ENCODE measurements around the gene APOBEC3H. TPM values are rescaled to one million over a fixed set of nuclear protein-coding genes. Genes with fewer than 3 reads are reported as not detected.

Gene APOBEC3H
- total RNA-seq, 2 experiments from 2014 or later: 6.8 to 7.1 TPM

GRCh38 chr22:39123751-39124581 is 26.9 kb downstream of the APOBEC3H start:
- ChIA-PET CTCF (interaction anchor here (1.1 to 2.9 kb wide), 4 partner anchors 11 to 121 kb away, joined by 3 to 9 read pairs (median 6); no protein-coding TSS in a partner anchor), POLR2A (interaction anchor here (0.8 kb wide), 2 partner anchors 10 to 43 kb away, joined by 3 read pairs; no protein-coding TSS in a partner anchor)
- no peak for ATAC-seq
- H3K36me3 Mint-ChIP-seq (ENCODE audit: low read depth): no peaks in the 10 kb centered on the region
- no peak overlapping the region for H3K27ac Mint-ChIP-seq
- no peaks in the 10 kb centered on the region for H3K27me3 Mint-ChIP-seq
- intact Hi-C loops (cut with micrococcal nuclease): no loop called here
- H3K4me1 Mint-ChIP-seq (ENCODE audit: low read depth): peaks cover 14% of the 10 kb centered on the region
- H3K4me3 Mint-ChIP-seq: no peak overlapping the region
- TF ChIP-seq, protein P1, sequence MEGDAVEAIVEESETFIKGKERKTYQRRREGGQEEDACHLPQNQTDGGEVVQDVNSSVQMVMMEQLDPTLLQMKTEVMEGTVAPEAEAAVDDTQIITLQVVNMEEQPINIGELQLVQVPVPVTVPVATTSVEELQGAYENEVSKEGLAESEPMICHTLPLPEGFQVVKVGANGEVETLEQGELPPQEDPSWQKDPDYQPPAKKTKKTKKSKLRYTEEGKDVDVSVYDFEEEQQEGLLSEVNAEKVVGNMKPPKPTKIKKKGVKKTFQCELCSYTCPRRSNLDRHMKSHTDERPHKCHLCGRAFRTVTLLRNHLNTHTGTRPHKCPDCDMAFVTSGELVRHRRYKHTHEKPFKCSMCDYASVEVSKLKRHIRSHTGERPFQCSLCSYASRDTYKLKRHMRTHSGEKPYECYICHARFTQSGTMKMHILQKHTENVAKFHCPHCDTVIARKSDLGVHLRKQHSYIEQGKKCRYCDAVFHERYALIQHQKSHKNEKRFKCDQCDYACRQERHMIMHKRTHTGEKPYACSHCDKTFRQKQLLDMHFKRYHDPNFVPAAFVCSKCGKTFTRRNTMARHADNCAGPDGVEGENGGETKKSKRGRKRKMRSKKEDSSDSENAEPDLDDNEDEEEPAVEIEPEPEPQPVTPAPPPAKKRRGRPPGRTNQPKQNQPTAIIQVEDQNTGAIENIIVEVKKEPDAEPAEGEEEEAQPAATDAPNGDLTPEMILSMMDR (IDR thresholded peaks at IDR 0.05): no peak
- no peaks in the 10 kb centered on the region for H3K9me3 Mint-ChIP-seq
- DNase-seq: no peak

DNA sequence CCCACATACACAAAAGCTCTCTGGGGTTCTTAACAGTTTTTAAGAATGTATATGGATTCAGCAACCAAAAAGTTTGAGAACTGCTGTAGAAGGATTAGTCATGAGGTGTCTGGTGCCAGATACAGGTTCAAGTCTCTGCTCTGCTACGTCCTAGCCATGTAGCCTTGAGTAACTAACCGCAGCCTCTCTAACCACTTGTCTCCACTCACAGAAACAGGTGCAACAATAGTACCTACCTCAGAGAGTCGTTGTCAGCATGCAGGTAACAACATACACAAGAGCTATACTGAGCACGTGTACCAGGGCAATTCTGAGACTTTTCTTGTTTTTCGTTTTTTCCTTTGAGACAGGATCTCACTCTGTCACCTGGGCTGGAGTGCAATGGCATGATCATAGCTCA is 28.6 kb downstream of the APOBEC3H start:
- ChIA-PET CTCF (interaction anchor here (0.6 to 2.9 kb wide), 5 partner anchors 9 to 152 kb away, joined by 3 to 8 read pairs (median 3); no protein-coding TSS in a partner anchor), POLR2A (no interaction called here)
- TF ChIP-seq, protein P1 (IDR thresholded peaks at IDR 0.05): no peak
- no peak overlapping the region for H3K4me3 Mint-ChIP-seq
- no peaks in the 10 kb centered on the region for H3K36me3 Mint-ChIP-seq (ENCODE audit: low read depth)
- ATAC-seq (no peak), DNase-seq (no peak)
- intact Hi-C loops (cut with micrococcal nuclease): no loop called here
- H3K4me1 Mint-ChIP-seq (ENCODE audit: low read depth): peaks cover 12% of the 10 kb centered on the region
- H3K27ac Mint-ChIP-seq: no peak overlapping the region
- no peaks in the 10 kb centered on the region for H3K9me3 Mint-ChIP-seq
- H3K27me3 Mint-ChIP-seq: no peaks in the 10 kb centered on the region

DNA sequence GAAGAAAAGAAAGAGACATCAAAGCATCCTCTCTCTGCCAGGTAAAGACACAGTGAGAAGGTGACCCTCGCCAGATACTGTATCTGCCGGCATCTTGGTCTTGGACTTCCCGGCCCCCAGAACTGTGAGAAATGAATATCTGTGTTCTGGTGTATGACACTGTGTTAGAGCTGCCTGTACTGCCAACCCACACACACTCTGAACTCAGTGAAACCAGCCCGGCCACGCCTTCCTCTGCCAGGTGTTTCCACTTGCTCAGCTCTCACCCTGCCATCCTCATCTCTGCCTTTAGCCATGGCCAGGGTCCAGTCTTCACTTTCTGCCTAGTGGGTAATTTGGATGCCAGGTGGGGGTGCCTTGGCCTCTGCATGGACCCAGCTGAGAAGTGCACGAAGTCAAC is 31.5 kb downstream of the APOBEC3H start:
- TF ChIP-seq, protein P1 (IDR thresholded peaks at IDR 0.05): no peak
- intact Hi-C loops (cut with micrococcal nuclease): no loop called here
- Mint-ChIP-seq H3K4me1 (ENCODE audit: low read depth) (peaks cover 4% of the 10 kb centered on the region), H3K27me3 (no peaks in the 10 kb centered on the region), H3K4me3 (no peak overlapping the region), H3K9me3 (no peaks in the 10 kb centered on the region), H3K27ac (no peak overlapping the region), H3K36me3 (ENCODE audit: low read depth) (peaks cover 2% of the 10 kb centered on the region)
- ChIA-PET POLR2A (no interaction called here), CTCF (no interaction called here)
- peak; percentile 21 for DNase-seq
- peak; percentile 34 for ATAC-seq

DNA sequence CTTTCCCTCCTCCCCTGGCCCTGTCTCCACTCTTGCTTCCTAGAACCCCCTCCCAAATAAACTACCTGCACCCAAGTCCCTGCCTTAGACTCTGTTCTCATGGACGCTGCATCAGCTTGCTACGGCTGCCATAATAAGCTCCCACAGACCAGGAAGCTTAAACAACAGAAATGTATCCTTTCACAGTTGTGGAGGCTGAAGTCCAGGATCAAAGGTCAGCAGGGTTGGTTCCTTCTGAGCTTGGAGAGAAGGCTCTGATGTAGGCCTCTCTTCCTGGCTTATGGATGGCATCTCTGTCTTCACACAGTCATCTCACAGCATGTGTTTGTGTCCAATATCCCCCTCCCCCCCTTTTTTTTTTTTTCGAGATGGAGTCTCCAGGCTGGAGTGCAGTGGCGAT is 32.0 kb downstream of the APOBEC3H start:
- Mint-ChIP-seq H3K4me1 (ENCODE audit: low read depth) (peaks cover 4% of the 10 kb centered on the region), H3K4me3 (no peak overlapping the region), H3K27me3 (no peaks in the 10 kb centered on the region), H3K9me3 (no peaks in the 10 kb centered on the region), H3K27ac (no peak overlapping the region), H3K36me3 (ENCODE audit: low read depth) (peaks cover 2% of the 10 kb centered on the region)
- intact Hi-C loops (cut with micrococcal nuclease): no loop called here
- ATAC-seq (no peak), DNase-seq (no peak)
- TF ChIP-seq, protein P1 (IDR thresholded peaks at IDR 0.05): no peak
- CTCF ChIA-PET: no interaction called here
- POLR2A ChIA-PET: no interaction called here

- TF ChIP-seq, protein P1 (IDR thresholded peaks at IDR 0.05): no peak
- H3K27me3 Mint-ChIP-seq: no peaks in the 10 kb centered on the region
- POLR2A ChIA-PET: interaction anchor here (1.8 kb wide), 1 partner anchor 22 kb away, joined by 4 read pairs; the partner anchor contains the start of gene CBX7
- peaks cover 2% of the 10 kb centered on the region for H3K36me3 Mint-ChIP-seq (ENCODE audit: low read depth)
- no peaks in the 10 kb centered on the region for H3K9me3 Mint-ChIP-seq
- no peak overlapping the region for H3K27ac Mint-ChIP-seq
- H3K4me1 Mint-ChIP-seq (ENCODE audit: low read depth): peaks cover 4% of the 10 kb centered on the region
- CTCF ChIA-PET: no interaction called here
- intact Hi-C loops (cut with micrococcal nuclease): no loop called here
- ATAC-seq (no peak), DNase-seq (no peak)
- H3K4me3 Mint-ChIP-seq: no peak overlapping the region
These were observed 32.7 kb downstream of the APOBEC3H start for GRCh38 chr22:39129746-39130145.
